NCI-H345 treated with DMSO at 0.1 percent for 48 hours (cell line): ENCODE results near the gene MKRN2.
"Not testable (repeated sequence)": the region's sequence is repeated elsewhere in the genome, so short reads cannot be mapped to it uniquely, and the experiment has no call there.

Experiments
- DNase-seq: peaks from one replicate; lab custom pipeline; 2025; ENCODE audit not compliant: unreplicated experiment; lab: John Stamatoyannopoulos, UW

Gene MKRN2

GRCh38 chr3:12629560-12629959 is 72.7 kb downstream of the MKRN2 start:
- no peak for DNase-seq

- no peak for DNase-seq
These were observed 73.4 kb downstream of the MKRN2 start for GRCh38 chr3:12630292-12630691.

GRCh38 chr3:12630843-12631242 is 74.0 kb downstream of the MKRN2 start:
- not testable (repeated sequence) for DNase-seq

DNA sequence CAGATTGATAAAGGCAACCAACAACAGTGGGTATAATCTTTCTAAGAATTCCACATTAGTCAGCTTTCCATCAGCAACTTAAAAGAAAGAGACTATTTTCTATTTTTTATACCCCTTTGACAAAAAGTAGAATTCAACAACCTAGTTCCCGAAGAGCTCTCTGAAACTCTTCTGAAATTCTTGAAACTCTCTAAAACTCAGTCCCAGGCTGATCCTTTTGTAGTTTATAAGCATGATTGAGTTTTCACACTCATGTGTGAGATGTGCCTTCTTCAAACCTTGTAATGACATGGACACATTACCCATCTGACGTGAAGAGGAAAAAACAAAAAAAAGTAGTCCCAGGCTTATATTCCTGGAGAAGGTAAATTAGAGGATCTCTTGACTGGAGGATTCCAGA is 75.6 kb downstream of the MKRN2 start:
- no peak for DNase-seq

GRCh38 chr3:12633108-12633507 is 76.2 kb downstream of the MKRN2 start:
- no peak for DNase-seq
